ENCODE measurements around the gene TCEA2.

The TCEA2 gene

GRCh38 chr20:64062596-64063388 lies at the start of gene TCEA2:
TCEA2 (plus strand) TSS chr20:64063198; CDS start chr20:64063313, 115 bp downstream.
- DNase-seq, result peak; percentile 92

- no peak for DNase-seq
These were observed 47.4 kb upstream of the TCEA2 start for GRCh38 chr20:64015635-64016034.

GRCh38 chr20:64021124-64021975 lies 41.6 kb upstream of the TCEA2 start:
- no peak for DNase-seq

- DNase-seq, result no peak
These were observed 40.2 kb upstream of the TCEA2 start for GRCh38 chr20:64022671-64023360.

- DNase-seq, result no peak
These were observed 39.4 kb upstream of the TCEA2 start for GRCh38 chr20:64023361-64024140.

- DNase-seq, result no peak
These were observed 38.6 kb upstream of the TCEA2 start for GRCh38 chr20:64024141-64024990.

GRCh38 chr20:64025101-64025825 lies 37.7 kb upstream of the TCEA2 start:
- DNase-seq, result no peak

GRCh38 chr20:64025826-64026412 lies 37.1 kb upstream of the TCEA2 start:
- DNase-seq, result no peak

GRCh38 chr20:64027981-64028685 lies 34.9 kb upstream of the TCEA2 start:
- no peak for DNase-seq

- DNase-seq, result no peak
These were observed 33.5 kb upstream of the TCEA2 start for GRCh38 chr20:64029293-64030117.

GRCh38 chr20:64030371-64031134 lies 32.4 kb upstream of the TCEA2 start:
- no peak for DNase-seq

GRCh38 chr20:64031822-64032314 lies 31.1 kb upstream of the TCEA2 start:
- no peak for DNase-seq

GRCh38 chr20:64032706-64033624 lies 30.0 kb upstream of the TCEA2 start:
- no peak for DNase-seq

- DNase-seq, result no peak
These were observed 29.0 kb upstream of the TCEA2 start for GRCh38 chr20:64033981-64034493.

GRCh38 chr20:64035066-64035932 lies 27.7 kb upstream of the TCEA2 start:
- no peak for DNase-seq
